ENCODE results near the gene DYNC1I2. TPM values are rescaled to one million over a fixed set of nuclear protein-coding genes. Genes with fewer than 3 reads are reported as not detected.

Gene DYNC1I2
- total and polyA plus RNA-seq, 2 of the 4 experiments (the other 2 are of a cell fraction): 110 to 114 TPM

- in situ Hi-C loops (cut with MboI; ENCODE audit: low sequenced_read_pairs) (no loop called here), dilution Hi-C loops (cut with HindIII; ENCODE audit: low sequenced_read_pairs, unreplicated experiment) (no loop called here), intact Hi-C loops (cut with micrococcal nuclease) (no loop called here)
- no TSS peak for BruUV-seq (replicated peaks)
- H3K9me3 ChIP-seq (ENCODE audit: control insufficient read depth, insufficient read depth, low read length): no peaks in the 10 kb centered on the region
- no peaks in the 10 kb centered on the region for H3K4me1 ChIP-seq (ENCODE audit: control insufficient read depth, insufficient read depth, low read length)
- H3K4ac ChIP-seq (ENCODE audit: low read depth, low read length): no peak overlapping the region
- no peak overlapping the region for H2BK15ac ChIP-seq (ENCODE audit: low read depth, low read length)
- H3K27me3 ChIP-seq (ENCODE audit: control insufficient read depth, insufficient read depth, low read length): no peaks in the 10 kb centered on the region
- H4K5ac ChIP-seq (ENCODE audit: low read depth, low read length): no peak overlapping the region
- no peak overlapping the region for H4K91ac ChIP-seq (ENCODE audit: insufficient read depth, low read depth, low read length)
- no peak overlapping the region for H3K9ac ChIP-seq (ENCODE audit: low read depth, low read length)
- no peak overlapping the region for H3K23ac ChIP-seq (ENCODE audit: low read depth, low read length)
- H3K27ac ChIP-seq (ENCODE audit: insufficient read depth, low read length): no peak overlapping the region
- H2BK20ac ChIP-seq (ENCODE audit: low read depth, low read length): no peak overlapping the region
- H3K18ac ChIP-seq (ENCODE audit: low read depth, low read length): no peak overlapping the region
- WGBS, 2 experiments (ENCODE audit: extremely low coverage in 2 of 2, insufficient read length in 1 of 2): 100% methylated on average over 1 of the region's 3 CpGs; no CpG with 5 or more reads in 1 of the 2 experiments
- no peaks in the 10 kb centered on the region for H4K20me1 ChIP-seq (ENCODE audit: insufficient read depth, low read length)
- no peak overlapping the region for H4K8ac ChIP-seq (ENCODE audit: low read depth in 2 of 2, low read length in 2 of 2)
- H2AFZ ChIP-seq (replicated peaks; ENCODE audit: low read length, poor library complexity): no peak overlapping the region
- ATAC-seq (ENCODE audit: low read depth) (no peak), DNase-seq (no peak)
- peaks cover 19% of the 10 kb centered on the region for H3K36me3 ChIP-seq (ENCODE audit: control insufficient read depth, insufficient read depth, low read length)
- ChIA-PET CTCF (interaction anchor here (1.7 kb wide), 1 partner anchor 12 kb away, joined by 5 read pairs; no protein-coding TSS in a partner anchor), POLR2A (ENCODE audit: unreplicated experiment) (no interaction called here)
- no peak overlapping the region for H3K14ac ChIP-seq (replicated peaks; ENCODE audit: low read depth, low read length)
- no peaks in the 10 kb centered on the region for H3K79me1 ChIP-seq (ENCODE audit: low read depth in 1 of 2, low read length in 2 of 2)
- H2AK5ac ChIP-seq (ENCODE audit: low read depth, low read length): no peak overlapping the region
- no peak overlapping the region for H2BK5ac ChIP-seq (ENCODE audit: low read depth, low read length, poor library complexity, severe bottlenecking)
- no peak overlapping the region for H3K4me2 ChIP-seq (ENCODE audit: low read depth, low read length)
- TF ChIP-seq RCOR1 (IDR thresholded peaks at IDR 0.05; ENCODE audit: insufficient replicate concordance, low read length) (no peak), FOS (IDR thresholded peaks at IDR 0.05; ENCODE audit: low read depth, low read length) (no peak), MAFK (IDR thresholded peaks at IDR 0.05; ENCODE audit: low read depth, low read length) (no peak), MAZ (IDR thresholded peaks at IDR 0.05; ENCODE audit: borderline replicate concordance, low read depth, low read length) (no peak), CHD1 (IDR thresholded peaks at IDR 0.05; ENCODE audit: low read depth, low read length) (no peak), SMC3 (IDR thresholded peaks at IDR 0.05; ENCODE audit: low read depth, low read length) (no peak), NFE2L2 (IDR thresholded peaks at IDR 0.05; ENCODE audit: low read depth, low read length) (no peak)
- no peak overlapping the region for H2BK120ac ChIP-seq (ENCODE audit: low read depth, low read length)
- no peak overlapping the region for H2AK9ac ChIP-seq (replicated peaks; ENCODE audit: low read depth, low read length, poor library complexity)
- H3K56ac ChIP-seq (ENCODE audit: extremely low read depth, insufficient read depth, low read length): no peak overlapping the region
- H3K9me1 ChIP-seq (ENCODE audit: insufficient read depth, low read length): no peaks in the 10 kb centered on the region
- no peak overlapping the region for H3K4me3 ChIP-seq (ENCODE audit: insufficient read depth, low read depth, low read length)
Observed at GRCh38 chr2:171785450-171785849, 98.2 kb downstream of the DYNC1I2 start.
